Uterus (tissue), 2 donors: ENCODE data around the gene KIF5A.

Experiments
- POLR2A ChIP-seq, 2 donors: fragments of 450-650 bp; IDR thresholded peaks; one replicate each; pipeline ENCODE4 v1.6.1; 2016; ENCODE audit warnings: antibody characterized with exemption in 2 of 2, mild to moderate bottlenecking in 1 of 2, moderate library complexity in 1 of 2
- TF ChIP-seq, protein P1 (sequence below), 4 experiments: fragments of 200-600 bp in 2 of 4; fragments of 450-650 bp in 2 of 4; sonication (generic) in 2 of 4; IDR thresholded peaks; one replicate each; pipeline ENCODE4 v1.5.1; 2016 to 2019; ENCODE audit warnings: antibody characterized with exemption in 4 of 4, mild to moderate bottlenecking in 2 of 4, moderate library complexity in 1 of 4

DNA sequence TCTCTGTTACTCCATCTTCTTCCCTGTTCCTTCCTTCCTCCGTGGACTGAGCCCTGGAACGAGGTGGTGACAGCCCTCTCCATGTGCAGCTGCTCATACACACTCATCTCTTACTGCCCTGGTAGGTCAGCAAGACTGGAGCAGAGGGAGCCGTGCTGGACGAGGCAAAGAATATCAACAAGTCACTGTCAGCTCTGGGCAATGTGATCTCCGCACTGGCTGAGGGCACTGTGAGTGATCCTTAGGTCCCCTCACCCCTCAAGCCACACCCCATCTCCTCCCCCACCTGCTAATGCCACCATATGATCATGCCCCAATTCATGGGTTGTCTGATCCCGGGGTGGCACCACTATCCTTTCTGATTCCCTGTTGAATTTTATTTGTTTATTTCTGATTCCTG lies 19.0 kb downstream of the KIF5A start:
- TF ChIP-seq, protein P1, sequence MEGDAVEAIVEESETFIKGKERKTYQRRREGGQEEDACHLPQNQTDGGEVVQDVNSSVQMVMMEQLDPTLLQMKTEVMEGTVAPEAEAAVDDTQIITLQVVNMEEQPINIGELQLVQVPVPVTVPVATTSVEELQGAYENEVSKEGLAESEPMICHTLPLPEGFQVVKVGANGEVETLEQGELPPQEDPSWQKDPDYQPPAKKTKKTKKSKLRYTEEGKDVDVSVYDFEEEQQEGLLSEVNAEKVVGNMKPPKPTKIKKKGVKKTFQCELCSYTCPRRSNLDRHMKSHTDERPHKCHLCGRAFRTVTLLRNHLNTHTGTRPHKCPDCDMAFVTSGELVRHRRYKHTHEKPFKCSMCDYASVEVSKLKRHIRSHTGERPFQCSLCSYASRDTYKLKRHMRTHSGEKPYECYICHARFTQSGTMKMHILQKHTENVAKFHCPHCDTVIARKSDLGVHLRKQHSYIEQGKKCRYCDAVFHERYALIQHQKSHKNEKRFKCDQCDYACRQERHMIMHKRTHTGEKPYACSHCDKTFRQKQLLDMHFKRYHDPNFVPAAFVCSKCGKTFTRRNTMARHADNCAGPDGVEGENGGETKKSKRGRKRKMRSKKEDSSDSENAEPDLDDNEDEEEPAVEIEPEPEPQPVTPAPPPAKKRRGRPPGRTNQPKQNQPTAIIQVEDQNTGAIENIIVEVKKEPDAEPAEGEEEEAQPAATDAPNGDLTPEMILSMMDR (IDR thresholded peaks at IDR 0.05): no peak
- TF ChIP-seq POLR2A (IDR thresholded peaks at IDR 0.05): no peak
